ENCODE results near the gene APOL4.

GRCh38 chr22:36143066-36143815 is 58.4 kb downstream of the APOL4 start:
- TF ChIP-seq CTCF (IDR thresholded peaks at IDR 0.05) (no peak), POLR2A (IDR thresholded peaks at IDR 0.05) (no peak)

Data from testis (tissue), 2 donors.